GM19468 (cell line): Measurements from ENCODE around the gene AUTS2.
"Not testable (repeated sequence)": the region's sequence is repeated elsewhere in the genome, so short reads cannot be mapped to it uniquely, and the experiment has no call there.

Source experiments
- ATAC-seq: cut with Tn5 transposase; IDR thresholded peaks from one replicate; pipeline ENCODE4 v1.9.1; 2021; ENCODE audit warnings: mild to moderate bottlenecking, moderate library complexity, moderate number of reproducible peaks; ENCODE audit not compliant: unreplicated experiment; ENCODE audit errors: extremely low read depth

AUTS2 gene

GRCh38 chr7:70795948-70796347 lies 1197.7 kb downstream of the AUTS2 start:
- no peak for ATAC-seq

GRCh38 chr7:70797109-70797514 lies 1198.8 kb downstream of the AUTS2 start:
- no peak for ATAC-seq

- no peak for ATAC-seq
These were observed 1201.6 kb downstream of the AUTS2 start for GRCh38 chr7:70799841-70800405.

GRCh38 chr7:70805360-70805759 lies 1207.1 kb downstream of the AUTS2 start:
- no peak for ATAC-seq

GRCh38 chr7:70807650-70808049 lies 1209.4 kb downstream of the AUTS2 start:
- no peak for ATAC-seq

GRCh38 chr7:70808876-70809275 lies 1210.6 kb downstream of the AUTS2 start:
- no peak for ATAC-seq

GRCh38 chr7:70810558-70811139 lies 1212.4 kb downstream of the AUTS2 start:
- no peak for ATAC-seq

- no peak for ATAC-seq
These were observed 1214.2 kb downstream of the AUTS2 start for GRCh38 chr7:70812511-70812910.

- ATAC-seq = not testable (repeated sequence)
These were observed 1224.2 kb downstream of the AUTS2 start for GRCh38 chr7:70822490-70822889.

- no peak for ATAC-seq
These were observed 1231.2 kb downstream of the AUTS2 start for GRCh38 chr7:70829221-70830059.

GRCh38 chr7:70830060-70830395 lies 1231.8 kb downstream of the AUTS2 start:
- ATAC-seq = no peak

- no peak for ATAC-seq
These were observed 1232.2 kb downstream of the AUTS2 start for GRCh38 chr7:70830426-70830825.

- no peak for ATAC-seq
These were observed 1235.5 kb downstream of the AUTS2 start for GRCh38 chr7:70833726-70834125.

- no peak for ATAC-seq
These were observed 1236.1 kb downstream of the AUTS2 start for GRCh38 chr7:70834424-70834823.

- ATAC-seq = no peak
These were observed 1237.4 kb downstream of the AUTS2 start for GRCh38 chr7:70835658-70836057.

GRCh38 chr7:70836279-70836678 lies 1238.0 kb downstream of the AUTS2 start:
- ATAC-seq = no peak

GRCh38 chr7:70836946-70837345 lies 1238.7 kb downstream of the AUTS2 start:
- ATAC-seq = no peak

- no peak for ATAC-seq
These were observed 1239.3 kb downstream of the AUTS2 start for GRCh38 chr7:70837589-70837988.

GRCh38 chr7:70838292-70838907 lies 1240.1 kb downstream of the AUTS2 start:
- no peak for ATAC-seq
